ENCODE results near the gene PGGT1B. TPM values are rescaled to one million over a fixed set of nuclear protein-coding genes. Genes with fewer than 3 reads are reported as not detected.

The PGGT1B gene
- 5.6 and 9.3 TPM in 2 replicates for total RNA-seq (2014; rRNA removed; shearing (Covaris generic))

DNA sequence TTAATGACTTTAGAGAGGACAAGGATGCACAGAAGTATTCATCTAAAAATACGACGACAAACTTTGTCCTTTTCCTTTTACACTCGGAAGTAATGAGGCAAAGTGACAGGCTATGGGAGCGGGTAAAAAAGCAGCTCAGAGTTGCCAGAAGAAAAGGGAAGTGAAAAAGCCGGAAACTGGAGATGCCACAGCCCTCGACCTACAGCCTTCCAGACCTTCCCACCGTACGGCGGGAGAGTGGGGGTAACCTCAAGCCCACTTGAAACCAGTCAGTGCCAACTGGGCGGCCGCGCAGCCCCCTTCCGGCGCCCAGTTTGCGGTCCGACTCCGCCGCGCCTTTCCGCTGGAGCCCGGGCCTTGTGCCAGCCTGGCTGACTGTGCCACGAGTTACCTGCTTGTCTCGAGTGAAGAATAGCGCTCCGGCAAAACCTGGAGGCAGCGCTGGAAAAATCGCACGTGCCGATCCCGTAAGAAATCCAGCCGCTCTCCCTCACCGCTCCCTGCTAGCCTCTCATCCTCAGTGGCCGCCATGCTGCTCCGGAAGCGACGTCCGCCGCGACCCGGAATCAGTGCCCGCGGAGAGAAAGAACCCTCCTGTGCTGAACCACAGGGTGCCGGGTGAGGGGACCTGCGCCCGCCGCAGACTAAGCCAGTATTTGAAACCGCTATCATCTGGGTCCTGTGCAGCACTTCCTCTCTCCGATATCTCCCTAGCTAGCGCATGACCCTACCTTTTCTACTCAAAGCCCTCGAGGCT, at the start of gene PGGT1B:
PGGT1B (minus strand) TSS at position 557 of the 757 bp plus-strand sequence; CDS start at position 531, 26 bp downstream.
- in situ Hi-C loops (cut with HindIII; ENCODE audit: low sequenced_read_pairs): no loop called here
- peak; percentile 86 for DNase-seq (ENCODE audit: low spot score)

DNA sequence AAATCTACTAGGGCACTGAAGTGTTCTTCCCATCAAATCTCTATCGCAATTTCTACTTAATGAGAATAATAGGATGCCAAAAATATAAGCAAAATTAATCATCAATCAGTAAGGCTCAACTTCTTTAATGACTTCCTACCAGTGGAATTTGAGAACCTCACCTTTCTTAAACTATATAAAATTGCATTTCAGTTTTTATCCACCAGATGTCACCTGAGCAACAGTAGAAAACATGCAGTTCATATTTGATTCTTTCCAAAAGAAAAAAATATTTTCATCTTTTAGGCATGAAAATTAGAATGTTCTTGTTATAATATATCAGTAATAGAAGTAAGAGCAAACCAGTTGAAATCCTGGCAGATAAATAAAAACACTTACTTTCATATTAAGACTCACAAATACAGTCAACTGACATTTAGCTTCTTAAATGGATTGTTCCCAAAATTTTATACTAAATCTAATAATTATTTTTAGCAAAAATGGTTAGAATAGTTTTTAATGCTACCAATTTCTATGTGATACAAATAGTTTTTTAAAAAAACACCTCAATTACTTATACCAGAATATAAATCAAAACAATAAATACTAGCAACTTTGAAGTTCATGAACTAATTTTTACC, 47.2 kb upstream of the PGGT1B start:
- in situ Hi-C loops (cut with HindIII; ENCODE audit: low sequenced_read_pairs): no loop called here
- DNase-seq (ENCODE audit: low spot score): peak; percentile 72

DNA sequence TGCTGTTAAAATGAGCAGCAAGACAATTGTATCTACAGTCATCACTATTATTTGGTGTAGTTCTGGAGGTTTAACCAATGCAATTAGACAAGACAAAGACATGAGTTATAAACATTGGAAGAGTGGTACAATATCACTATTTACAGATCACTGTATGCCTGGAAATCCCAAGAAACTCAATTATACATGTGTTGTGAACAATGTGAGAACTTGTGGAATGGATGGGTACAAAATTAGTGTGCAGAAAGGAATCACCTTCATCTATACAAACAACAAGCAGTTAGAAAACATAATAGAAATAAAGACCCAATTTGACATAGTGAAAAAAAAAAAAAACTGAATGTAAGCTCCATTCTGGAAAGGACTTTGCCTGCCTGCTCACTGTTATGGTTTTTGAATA, 46.1 kb upstream of the PGGT1B start:
- in situ Hi-C loops (cut with HindIII; ENCODE audit: low sequenced_read_pairs): no loop called here
- DNase-seq (ENCODE audit: low spot score): no peak

DNA sequence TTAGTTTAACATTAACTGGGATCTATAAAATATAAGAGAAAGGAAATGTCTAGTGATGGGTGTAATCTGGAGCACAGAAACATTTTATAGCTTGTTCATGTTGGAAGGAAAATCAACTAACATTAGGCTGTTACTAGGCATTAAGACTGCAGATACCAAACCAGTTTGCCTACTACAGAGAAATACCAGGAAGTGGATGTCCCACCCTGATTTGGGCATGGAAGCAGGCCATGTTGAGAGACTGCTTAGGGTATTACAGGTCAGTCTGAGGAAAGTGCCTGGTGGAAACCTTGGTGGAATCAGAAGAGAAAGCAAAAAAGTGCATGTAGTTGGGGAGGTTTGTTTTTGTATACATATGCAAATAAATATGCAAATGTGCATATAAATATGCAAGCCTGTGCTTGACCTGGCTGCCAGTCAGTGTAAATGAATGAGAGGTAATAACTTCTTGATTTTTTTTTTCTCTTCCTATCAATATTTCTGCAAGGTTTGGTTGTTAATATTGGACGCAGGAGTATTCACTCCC, 43.4 kb upstream of the PGGT1B start:
- in situ Hi-C loops (cut with HindIII; ENCODE audit: low sequenced_read_pairs): no loop called here

DNA sequence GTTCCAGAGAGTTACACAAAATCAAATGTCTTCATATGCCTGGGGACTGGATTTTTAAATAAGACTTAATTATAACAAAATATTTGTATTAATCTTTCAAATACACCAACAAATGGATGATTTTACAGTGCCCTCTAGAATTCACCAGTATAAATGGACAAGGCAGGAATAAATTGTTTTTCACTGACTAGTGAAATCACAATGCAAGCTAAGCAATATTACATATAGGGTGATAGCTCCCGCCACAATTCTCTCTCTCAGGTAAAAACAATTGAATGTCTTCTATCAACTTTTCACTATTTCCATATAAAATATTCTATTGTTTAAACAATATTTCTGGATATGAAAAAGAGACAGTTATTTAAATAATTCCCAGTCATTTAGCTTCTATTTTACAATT, 41.8 kb upstream of the PGGT1B start:
- no peak for DNase-seq (ENCODE audit: low spot score)
- in situ Hi-C loops (cut with HindIII; ENCODE audit: low sequenced_read_pairs): no loop called here

More for the DNA sequence above, 43.4 kb upstream of the PGGT1B start:
- no peak for DNase-seq (ENCODE audit: low spot score)

DNA sequence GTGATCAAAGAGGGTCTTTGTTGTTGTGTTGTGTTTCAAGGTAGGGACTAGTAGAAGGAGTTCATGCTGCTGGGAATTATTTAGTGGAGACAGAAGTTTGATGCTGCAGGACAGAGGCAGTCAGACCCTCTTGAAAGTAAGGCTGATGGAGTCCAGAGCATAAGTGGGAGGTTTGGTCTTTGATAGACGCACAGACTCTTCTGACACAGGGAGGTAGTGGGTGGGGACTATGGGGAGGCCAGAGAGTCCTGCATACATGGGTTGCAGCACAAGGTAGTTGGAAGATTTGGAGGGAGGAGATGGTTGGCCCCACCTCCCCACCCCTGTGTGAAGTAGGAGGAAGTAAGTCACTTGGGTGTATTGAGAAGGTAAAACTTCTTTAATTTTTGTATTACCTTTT, 36.1 kb upstream of the PGGT1B start:
- peak; percentile 15 for DNase-seq (ENCODE audit: low spot score)
- in situ Hi-C loops (cut with HindIII; ENCODE audit: low sequenced_read_pairs): no loop called here

DNA sequence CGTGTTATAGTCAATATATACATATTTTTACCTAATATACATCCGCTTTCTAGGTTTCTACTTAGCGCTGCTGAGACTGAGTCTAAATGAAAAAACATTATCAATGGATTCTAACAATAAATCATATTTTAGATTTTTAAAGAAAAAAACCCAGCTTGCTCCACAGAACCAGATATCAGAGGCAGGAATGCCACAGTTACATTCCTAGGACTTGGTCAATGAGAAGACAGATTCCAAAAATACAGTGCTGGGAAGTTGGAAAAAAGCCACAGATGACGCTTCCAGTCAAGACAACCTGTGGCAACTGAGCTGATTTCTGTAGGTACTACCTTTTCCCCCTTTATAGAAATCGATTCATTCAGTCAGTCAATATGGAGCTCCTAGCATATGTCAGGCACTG, 34.4 kb upstream of the PGGT1B start:
- peak; percentile 64 for DNase-seq (ENCODE audit: low spot score)

DNA sequence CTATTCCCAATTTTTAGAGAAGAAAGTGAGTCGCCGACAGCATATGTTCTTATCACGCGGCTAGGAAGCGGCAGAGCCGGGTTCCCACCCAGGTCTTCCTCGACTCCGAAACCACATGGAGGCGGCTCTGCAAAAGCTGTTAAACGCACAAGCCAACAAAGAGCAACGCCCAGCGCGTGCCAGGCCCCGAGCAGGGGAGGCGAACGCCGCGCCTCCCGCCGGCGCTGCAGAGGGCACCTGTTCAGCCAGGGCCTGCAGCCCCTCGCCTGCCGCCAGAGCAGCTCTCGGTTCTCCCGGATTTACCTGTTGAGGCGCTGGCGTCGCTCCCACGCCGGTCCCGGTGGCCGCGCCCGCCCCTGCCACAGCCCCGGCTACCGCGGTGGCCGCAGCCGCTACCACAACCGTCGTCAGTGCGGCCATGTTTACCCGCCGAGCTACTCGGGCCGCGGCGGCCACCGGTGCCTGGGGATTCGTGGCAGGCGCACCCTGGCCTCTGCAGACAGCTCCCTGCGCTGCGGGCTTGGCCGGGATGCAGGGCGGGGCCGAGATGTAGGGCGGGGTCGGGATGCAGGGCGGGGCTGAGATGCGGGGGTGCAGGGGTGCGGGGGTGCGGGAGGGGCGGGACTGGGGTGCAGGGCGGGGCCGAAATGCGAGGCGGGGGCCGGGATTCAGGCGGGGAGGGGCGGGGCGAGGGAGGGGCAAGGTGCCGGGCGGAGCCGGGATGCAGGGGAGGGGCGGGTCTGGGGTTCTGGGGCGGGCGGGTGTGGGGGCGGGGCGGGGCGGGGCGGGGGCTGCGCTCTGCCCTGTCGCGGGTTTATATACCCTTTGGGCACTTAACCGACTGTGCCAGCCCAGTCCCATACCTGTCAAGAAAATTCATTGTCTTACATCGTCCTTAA, 33.7 kb upstream of the PGGT1B start, which contains the start of gene CCDC112:
CCDC112 (minus strand) TSS at position 531 of the 899 bp plus-strand sequence; CDS start at position 420, 111 bp downstream.
- in situ Hi-C loops (cut with HindIII; ENCODE audit: low sequenced_read_pairs): no loop called here

More for the DNA sequence above, 34.4 kb upstream of the PGGT1B start:
- in situ Hi-C loops (cut with HindIII; ENCODE audit: low sequenced_read_pairs): no loop called here

DNA sequence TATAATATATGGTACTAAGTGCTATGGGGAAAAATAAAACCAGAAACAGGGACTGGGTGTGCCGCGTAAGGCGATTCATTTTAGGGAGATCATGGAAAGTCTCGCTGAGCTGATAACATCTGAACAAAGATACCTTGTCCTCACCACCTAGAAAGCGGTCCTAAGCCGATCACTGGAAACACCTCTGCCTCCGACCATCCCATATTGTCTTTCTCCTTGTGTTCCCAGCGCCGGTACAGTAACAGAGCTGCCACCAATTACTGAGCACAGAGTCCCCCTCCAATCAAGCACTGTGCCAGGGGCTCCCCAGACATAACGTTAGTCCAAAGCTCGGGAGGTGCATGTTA, 33.1 kb upstream of the PGGT1B start:
- in situ Hi-C loops (cut with HindIII; ENCODE audit: low sequenced_read_pairs): no loop called here
- DNase-seq (ENCODE audit: low spot score): no peak

More for the DNA sequence above, 33.7 kb upstream of the PGGT1B start, which contains the start of gene CCDC112:
- peak; percentile 87 for DNase-seq (ENCODE audit: low spot score)

DNA sequence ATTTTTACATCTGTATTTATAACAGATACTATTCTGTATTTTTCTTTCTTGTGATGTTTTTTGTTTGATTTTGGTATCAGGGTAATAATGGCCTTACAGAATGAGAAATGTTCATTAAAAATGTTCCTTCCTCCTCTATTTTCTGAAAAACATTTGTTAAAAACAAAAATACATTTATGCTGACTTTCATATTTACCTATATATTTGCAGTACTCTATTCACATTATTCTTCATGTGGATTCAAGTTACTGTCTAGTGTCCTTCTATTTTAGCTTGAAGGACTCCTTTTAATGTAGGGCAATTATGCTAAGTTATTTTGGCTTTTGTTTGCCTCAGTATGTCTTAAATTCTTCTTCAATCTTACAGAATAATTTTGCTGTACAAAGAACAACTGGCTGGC, 28.7 kb upstream of the PGGT1B start:
- DNase-seq (ENCODE audit: low spot score): no peak
- in situ Hi-C loops (cut with HindIII; ENCODE audit: low sequenced_read_pairs): no loop called here

DNA sequence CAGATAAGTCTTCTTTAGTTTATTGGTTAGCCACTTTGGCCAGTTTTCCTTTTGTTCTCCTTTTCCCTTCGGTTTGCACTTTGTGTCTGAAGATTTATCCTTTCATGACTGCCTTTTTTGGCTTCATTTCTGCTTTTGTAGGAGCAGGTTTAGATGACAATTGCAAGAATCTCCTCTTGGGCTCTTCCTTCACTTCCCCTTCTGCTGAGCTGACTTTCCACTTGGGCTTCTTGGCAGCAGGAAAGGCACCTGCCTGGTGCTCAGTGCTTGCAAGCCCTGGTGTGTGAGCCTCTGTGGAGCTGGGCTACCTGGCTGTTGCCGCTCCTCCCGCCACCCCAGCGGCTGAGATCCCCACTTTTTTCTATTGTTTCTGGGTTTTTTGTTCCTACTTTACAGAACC, 26.4 kb upstream of the PGGT1B start:
- DNase-seq (ENCODE audit: low spot score): no peak
- in situ Hi-C loops (cut with HindIII; ENCODE audit: low sequenced_read_pairs): no loop called here

DNA sequence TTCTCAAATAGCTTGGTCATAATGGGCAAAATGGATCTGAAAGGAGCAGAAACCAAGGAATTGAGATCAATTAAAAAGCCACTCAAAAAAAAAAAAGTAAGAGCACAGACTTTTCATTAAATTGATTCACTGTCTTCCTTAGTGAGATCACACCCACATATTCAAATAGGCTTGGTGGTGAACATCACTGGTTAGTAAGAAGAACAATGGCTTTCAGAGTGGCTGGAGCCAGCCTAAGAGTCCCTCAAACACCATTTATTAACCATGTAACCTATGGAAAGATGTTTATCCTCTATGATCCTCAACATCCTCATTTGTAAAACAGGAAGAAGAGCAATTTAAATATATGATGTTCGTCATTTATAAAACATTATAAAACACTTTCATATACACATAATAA, 21.3 kb upstream of the PGGT1B start:
- no peak for DNase-seq (ENCODE audit: low spot score)
- in situ Hi-C loops (cut with HindIII; ENCODE audit: low sequenced_read_pairs): no loop called here

DNA sequence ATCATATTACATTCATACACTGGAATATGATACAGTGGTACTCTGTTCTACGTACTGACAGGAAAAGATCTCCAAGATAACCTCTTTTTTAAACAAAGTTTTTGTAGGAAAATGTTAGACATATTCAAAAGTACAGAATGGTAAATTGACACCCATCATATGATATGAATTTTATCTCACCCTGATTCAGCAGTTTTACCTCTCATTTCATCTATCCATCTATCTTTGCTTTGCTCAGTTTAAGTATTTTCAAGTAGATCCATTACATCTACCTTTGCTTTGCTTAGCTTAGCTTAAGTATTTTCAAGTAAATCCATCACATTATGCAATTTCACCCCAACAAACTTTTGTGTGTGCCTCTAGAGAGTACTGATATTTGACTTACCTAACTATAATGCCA, 19.5 kb upstream of the PGGT1B start:
- in situ Hi-C loops (cut with HindIII; ENCODE audit: low sequenced_read_pairs): no loop called here

DNA sequence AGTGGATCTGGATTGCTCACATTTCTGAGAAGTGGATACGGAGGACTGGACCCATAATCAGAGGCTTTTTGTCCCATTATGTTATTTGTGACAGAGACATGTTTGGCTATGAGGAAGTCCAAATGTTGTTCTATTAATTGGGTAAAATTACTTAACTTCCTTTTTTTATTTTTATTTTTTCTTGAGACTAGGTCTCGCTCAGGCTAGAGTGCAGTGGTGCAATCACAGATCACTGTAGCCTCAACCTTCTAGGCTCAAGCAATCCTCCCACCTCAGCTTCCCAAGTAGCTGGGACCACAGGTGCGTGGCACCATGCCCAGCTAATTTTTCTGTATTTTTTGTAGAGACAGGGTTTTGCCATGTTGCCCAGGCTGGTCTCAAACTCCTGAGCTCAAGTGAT, 11.9 kb upstream of the PGGT1B start:
- in situ Hi-C loops (cut with HindIII; ENCODE audit: low sequenced_read_pairs): no loop called here
- DNase-seq (ENCODE audit: low spot score): no peak

More for the DNA sequence above, 19.5 kb upstream of the PGGT1B start:
- DNase-seq (ENCODE audit: low spot score): no peak

DNA sequence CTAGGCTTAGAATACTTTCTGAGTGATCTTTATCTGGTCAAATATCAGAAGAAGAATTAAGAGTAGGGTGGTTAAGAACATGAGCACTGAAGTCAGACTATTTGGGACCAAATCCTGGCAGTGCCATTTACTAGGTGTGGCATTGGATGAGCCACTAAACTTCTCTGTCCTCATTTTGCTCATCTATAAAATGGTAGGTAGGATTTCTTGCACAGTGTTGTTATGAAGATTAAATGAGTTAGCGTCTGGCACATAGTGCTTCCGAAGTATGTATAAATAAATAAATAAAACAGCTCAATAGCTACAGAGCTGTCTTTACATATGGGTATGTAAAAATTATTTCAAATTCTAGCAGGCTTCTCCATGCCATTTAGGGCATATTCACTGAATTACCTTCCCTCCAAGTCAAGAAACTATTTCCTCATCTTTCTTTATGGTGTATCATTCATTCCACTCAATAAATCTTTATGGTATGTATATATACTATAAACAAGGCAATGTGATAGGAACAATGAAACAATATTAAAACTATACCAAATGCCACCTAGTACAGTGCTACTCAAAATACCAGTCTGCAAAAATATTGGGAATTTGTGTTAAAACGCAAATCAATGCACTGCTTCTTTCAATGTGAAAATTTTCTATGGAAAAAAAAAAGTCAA, 9.8 kb upstream of the PGGT1B start:
- no peak for DNase-seq (ENCODE audit: low spot score)
- in situ Hi-C loops (cut with HindIII; ENCODE audit: low sequenced_read_pairs): no loop called here

DNA sequence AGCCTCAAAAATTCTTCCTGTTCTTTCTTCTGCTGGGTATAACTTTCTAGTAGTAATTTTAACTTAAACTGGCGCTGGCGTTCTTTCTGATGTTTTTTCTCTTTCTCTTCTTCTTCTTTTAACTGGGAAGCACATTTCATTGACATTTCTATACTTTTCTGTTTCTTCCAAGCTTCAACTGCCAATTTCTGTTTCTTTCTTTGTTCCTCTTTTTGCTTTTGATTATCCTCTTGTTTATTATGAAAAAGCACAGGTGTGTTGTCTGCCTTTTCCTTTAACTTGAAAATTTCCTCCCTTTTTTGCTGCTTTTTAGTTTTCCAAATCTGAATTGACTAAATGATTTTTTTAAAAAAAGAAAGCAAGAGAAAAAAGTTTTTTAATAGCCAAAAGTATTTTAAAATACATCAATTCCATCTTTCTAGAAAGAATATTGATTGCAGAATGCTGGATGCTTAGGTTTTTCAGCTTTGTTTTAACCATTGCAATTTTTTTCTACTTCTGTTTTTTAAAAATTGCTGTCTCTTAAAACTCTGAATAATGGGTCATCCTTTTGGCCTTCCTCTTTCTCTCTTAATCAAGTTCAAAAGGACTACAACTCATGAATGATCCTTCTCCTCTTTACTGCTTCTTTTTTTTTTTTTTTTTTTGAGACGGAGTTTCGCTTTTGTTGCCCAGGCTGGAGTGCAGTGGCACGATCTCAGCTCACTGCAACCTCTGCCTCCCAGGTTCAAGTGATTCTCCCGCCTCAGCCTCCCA, 8.8 kb upstream of the PGGT1B start:
- no peak for DNase-seq (ENCODE audit: low spot score)
- in situ Hi-C loops (cut with HindIII; ENCODE audit: low sequenced_read_pairs): no loop called here

DNA sequence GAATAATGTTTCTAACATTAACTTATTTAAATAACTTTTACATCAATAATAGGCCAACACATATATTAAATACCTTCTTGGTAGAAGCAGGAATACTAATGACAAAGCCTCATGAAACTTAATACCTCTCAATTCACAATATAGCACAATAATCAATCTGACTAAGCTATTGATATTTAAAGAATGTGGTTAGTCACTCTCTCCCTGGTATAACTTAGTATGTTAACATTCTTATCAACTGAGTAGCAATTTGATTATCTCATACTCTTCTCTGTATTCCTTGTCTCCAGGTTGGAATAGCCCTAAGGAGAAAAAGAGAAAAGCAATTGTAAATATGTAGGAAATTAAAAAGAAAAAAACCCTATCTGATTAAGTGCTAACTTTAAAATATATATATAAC, 4.9 kb upstream of the PGGT1B start:
- no peak for DNase-seq (ENCODE audit: low spot score)
- in situ Hi-C loops (cut with HindIII; ENCODE audit: low sequenced_read_pairs): no loop called here

DNA sequence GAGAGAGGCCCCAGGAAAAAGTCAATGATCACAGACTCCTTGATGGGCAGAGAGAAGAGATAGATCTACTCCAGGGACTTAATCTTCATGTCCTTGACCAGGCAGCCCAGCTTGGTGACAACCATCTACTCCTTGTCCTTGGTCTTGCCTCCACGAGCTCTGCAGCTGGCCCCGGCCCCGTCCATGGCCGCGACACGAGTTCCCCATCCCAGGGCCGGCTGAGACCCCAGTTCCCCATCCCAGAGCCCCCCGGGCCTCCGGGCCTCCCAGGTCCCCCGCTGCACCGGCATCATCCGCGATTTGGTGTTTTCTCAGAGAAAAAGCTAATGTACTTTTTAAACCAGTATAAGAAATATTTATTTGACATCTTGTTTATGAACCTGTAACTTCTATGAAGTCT, 2.5 kb upstream of the PGGT1B start:
- DNase-seq (ENCODE audit: low spot score): no peak
- in situ Hi-C loops (cut with HindIII; ENCODE audit: low sequenced_read_pairs): no loop called here
